ENCODE measurements around the gene RUNDC3A.

GRCh38 chr17:44326861-44327444 is 18.6 kb downstream of the RUNDC3A start:
- no peak for TF ChIP-seq CTCF (IDR thresholded peaks at IDR 0.05; ENCODE audit: insufficient read depth, low read depth, low read length)
- TF ChIP-seq EZH2 (IDR thresholded peaks at IDR 0.05; ENCODE audit: insufficient read depth, low read length) = no peak

Measured in astrocyte (in vitro differentiated cells and primary cell).